ENCODE results near the gene ERP44.

DNA sequence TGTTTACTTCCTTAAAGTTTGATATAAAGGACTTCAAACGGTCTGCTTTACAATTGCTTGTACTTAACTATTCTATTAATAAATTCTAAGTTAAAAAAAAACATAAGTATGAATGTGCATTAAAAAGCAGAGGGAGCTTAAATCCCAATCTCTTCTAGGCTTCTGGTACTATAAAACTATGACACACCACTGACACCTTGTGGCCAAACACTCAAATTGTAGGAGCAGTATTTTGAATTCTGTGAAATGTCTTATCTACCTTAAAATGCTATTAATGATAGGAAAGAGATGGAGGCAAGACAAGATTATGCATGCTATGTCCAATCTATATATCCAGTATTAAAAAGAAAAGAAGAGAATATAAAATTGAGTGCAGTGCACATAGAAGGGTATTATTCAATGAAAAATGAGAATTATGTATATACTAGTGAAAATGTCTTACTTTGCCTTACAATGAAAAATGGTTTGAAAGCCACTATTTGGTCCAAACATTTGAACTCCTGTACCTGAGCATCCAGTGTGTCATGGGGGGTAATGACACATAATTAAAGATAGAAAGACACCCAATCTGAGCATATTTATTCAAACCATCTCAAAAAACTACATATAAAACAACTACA lies 87.6 kb downstream of the ERP44 start:
- no peak for TF ChIP-seq SIN3A (IDR thresholded peaks at IDR 0.05; ENCODE audit: borderline replicate concordance, insufficient read depth, low read depth, low read length)
- TF ChIP-seq POLR2AphosphoS5 (IDR thresholded peaks at IDR 0.05; ENCODE audit: low read depth, low read length): no peak
- TF ChIP-seq, protein P1, sequence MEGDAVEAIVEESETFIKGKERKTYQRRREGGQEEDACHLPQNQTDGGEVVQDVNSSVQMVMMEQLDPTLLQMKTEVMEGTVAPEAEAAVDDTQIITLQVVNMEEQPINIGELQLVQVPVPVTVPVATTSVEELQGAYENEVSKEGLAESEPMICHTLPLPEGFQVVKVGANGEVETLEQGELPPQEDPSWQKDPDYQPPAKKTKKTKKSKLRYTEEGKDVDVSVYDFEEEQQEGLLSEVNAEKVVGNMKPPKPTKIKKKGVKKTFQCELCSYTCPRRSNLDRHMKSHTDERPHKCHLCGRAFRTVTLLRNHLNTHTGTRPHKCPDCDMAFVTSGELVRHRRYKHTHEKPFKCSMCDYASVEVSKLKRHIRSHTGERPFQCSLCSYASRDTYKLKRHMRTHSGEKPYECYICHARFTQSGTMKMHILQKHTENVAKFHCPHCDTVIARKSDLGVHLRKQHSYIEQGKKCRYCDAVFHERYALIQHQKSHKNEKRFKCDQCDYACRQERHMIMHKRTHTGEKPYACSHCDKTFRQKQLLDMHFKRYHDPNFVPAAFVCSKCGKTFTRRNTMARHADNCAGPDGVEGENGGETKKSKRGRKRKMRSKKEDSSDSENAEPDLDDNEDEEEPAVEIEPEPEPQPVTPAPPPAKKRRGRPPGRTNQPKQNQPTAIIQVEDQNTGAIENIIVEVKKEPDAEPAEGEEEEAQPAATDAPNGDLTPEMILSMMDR (IDR thresholded peaks at IDR 0.05): peak; percentile 64; the same call in 1 of the 2 replicates
- TF ChIP-seq TCF7L2 (IDR thresholded peaks at IDR 0.05; ENCODE audit: low read depth, low read length): no peak

Measured in Panc1 (cell line).